Colonic mucosa (tissue), 4 donors: ENCODE data around the gene LDLRAD3. TPM values are rescaled to one million over a fixed set of nuclear protein-coding genes. Genes with fewer than 3 reads are reported as not detected.
"Not testable (repeated sequence)": the region's sequence is repeated elsewhere in the genome, so short reads cannot be mapped to it uniquely, and the experiment has no call there.

Experiments
- DNase-seq: peaks from one replicate; pipeline ENCODE4 v3.0.0-alpha.2; 2020
- H3K27ac ChIP-seq: fragments of 200-600 bp; one replicate; pipeline ENCODE4 v1.8.0; 2021
- H3K27me3 ChIP-seq: fragments of 200-600 bp; one replicate; pipeline ENCODE4 v1.8.0; 2021
- H3K36me3 ChIP-seq: fragments of 200-600 bp; one replicate; pipeline ENCODE4 v1.8.0; 2021
- H3K4me1 ChIP-seq: fragments of 200-600 bp; one replicate; pipeline ENCODE4 v1.8.0; 2021; ENCODE audit warnings: mild to moderate bottlenecking
- H3K4me3 ChIP-seq: fragments of 200-600 bp; one replicate; pipeline ENCODE4 v1.8.0; 2021
- H3K9ac ChIP-seq, 2 donors: one replicate each; pipeline ENCODE4 v1.7.0; 2013; ENCODE audit warnings: control low read depth in 2 of 2, low read depth in 2 of 2, low read length in 2 of 2
- H3K9me3 ChIP-seq: fragments of 200-600 bp; one replicate; pipeline ENCODE4 v1.8.0; 2021
- CTCF ChIP-seq: fragments of 200-600 bp; IDR thresholded peaks from one replicate; pipeline ENCODE4 v1.8.0; 2022; ENCODE audit warnings: antibody characterized with exemption, mild to moderate bottlenecking
- intact Hi-C: fragments of 100-400 bp; cut with DNase I; formaldehyde crosslinking; loops from one replicate; pipeline ENCODE4 v1.14.1; 2022
- total RNA-seq, 2 donors: library from RNA; stranded (reverse); fragmentation: NEBNext Ultra II Directional in 1 of 2; extraction: Animal tissue kit (Norgen Biotek cat#: 25700) in 1 of 2; gene quantifications; one replicate each; pipeline ENCODE4 v1.2.1, GENCODE V29; 2021
- donor health status: healthy.
- donor health status: DM: no; HTN: no; CAD: no.
- donor health status: DM: no; HTN: no; CAD: no.

The LDLRAD3 gene
- total RNA-seq, 2 donors from 2014 or later: 1.9 to 2.9 TPM

- intact Hi-C loops: no loop called here
- Histone ChIP-seq H3K9ac (no peak overlapping the region), H3K4me3 (no peak overlapping the region), H3K9me3 (no peaks in the 10 kb centered on the region), H3K27ac (no peak overlapping the region), H3K36me3 (no peaks in the 10 kb centered on the region), H3K27me3 (no peaks in the 10 kb centered on the region), H3K4me1 (no peaks in the 10 kb centered on the region)
- no peak for TF ChIP-seq CTCF
- no peak for DNase-seq
Observed at GRCh38 chr11:35906681-35907080, 37.2 kb upstream of the LDLRAD3 start.

- Histone ChIP-seq H3K27me3 (no peaks in the 10 kb centered on the region), H3K4me3 (no peak overlapping the region), H3K4me1 (no peaks in the 10 kb centered on the region), H3K9me3 (no peaks in the 10 kb centered on the region), H3K36me3 (no peaks in the 10 kb centered on the region), H3K27ac (no peak overlapping the region), H3K9ac (no peak overlapping the region)
- intact Hi-C loops: no loop called here
- TF ChIP-seq CTCF: no peak
- no peak for DNase-seq
Observed at GRCh38 chr11:35907648-35908431, 36.0 kb upstream of the LDLRAD3 start.

- intact Hi-C loops, H3K4me1 ChIP-seq, H3K4me3 ChIP-seq, H3K36me3 ChIP-seq, H3K27ac ChIP-seq, H3K9me3 ChIP-seq, H3K9ac ChIP-seq, H3K27me3 ChIP-seq, DNase-seq: not testable (repeated sequence)
Observed at GRCh38 chr11:35908432-35908771, 35.5 kb upstream of the LDLRAD3 start.

- no peaks in the 10 kb centered on the region for H3K4me1 ChIP-seq
- no peak overlapping the region for H3K9ac ChIP-seq
Observed at GRCh38 chr11:35909511-35910265, 34.2 kb upstream of the LDLRAD3 start.

GRCh38 chr11:35911013-35911412 lies 32.8 kb upstream of the LDLRAD3 start:
- H3K4me1 ChIP-seq: no peaks in the 10 kb centered on the region
- H3K36me3 ChIP-seq: no peaks in the 10 kb centered on the region
- no peaks in the 10 kb centered on the region for H3K27me3 ChIP-seq
- intact Hi-C loops: no loop called here
- no peak overlapping the region for H3K9ac ChIP-seq
- no peak overlapping the region for H3K27ac ChIP-seq
- TF ChIP-seq CTCF: no peak
- H3K4me3 ChIP-seq: no peak overlapping the region
- DNase-seq: no peak
- H3K9me3 ChIP-seq: no peaks in the 10 kb centered on the region

More at GRCh38 chr11:35909511-35910265, 34.2 kb upstream of the LDLRAD3 start:
- Histone ChIP-seq H3K9me3 (no peaks in the 10 kb centered on the region), H3K27me3 (no peaks in the 10 kb centered on the region), H3K36me3 (no peaks in the 10 kb centered on the region), H3K27ac (no peak overlapping the region), H3K4me3 (no peak overlapping the region)
- TF ChIP-seq CTCF: no peak
- intact Hi-C loops: no loop called here
- DNase-seq: no peak
